ENCODE results near the gene MSRB3. TPM values are rescaled to one million over a fixed set of nuclear protein-coding genes. Genes with fewer than 3 reads are reported as not detected.

Gene MSRB3
- total and polyA plus RNA-seq, 10 of the 15 experiments (the other 5 are each of a cell fraction or from before 2014, with no cell fraction given): 0.07 to 2.7 (median 1.3) TPM

- TF ChIP-seq BCL3 (IDR thresholded peaks at IDR 0.05; ENCODE audit: borderline replicate concordance, insufficient read depth, low read depth, low read length, poor library complexity, severe bottlenecking) (no peak), TAF1 (IDR thresholded peaks at IDR 0.05; ENCODE audit: borderline replicate concordance, low read depth, low read length) (no peak), NFIC (IDR thresholded peaks at IDR 0.05; ENCODE audit: low read depth, low read length) (no peak), E4F1 (IDR thresholded peaks at IDR 0.05; ENCODE audit: borderline replicate concordance, partially characterized antibody) (no peak), CBFB (IDR thresholded peaks at IDR 0.05; ENCODE audit: low read depth) (no peak), CREM (IDR thresholded peaks at IDR 0.05; ENCODE audit: low read depth) (no peak), IRF5 (IDR thresholded peaks at IDR 0.05; ENCODE audit: borderline replicate concordance) (no peak), ZSCAN29 (IDR thresholded peaks at IDR 0.05) (no peak), CHD1 (IDR thresholded peaks at IDR 0.05; ENCODE audit: low read depth, low read length) (no peak), GATAD2B (conservative IDR thresholded peaks at IDR 0.05; ENCODE audit: low read depth) (no peak), TCF12 (IDR thresholded peaks at IDR 0.05; ENCODE audit: low read depth, low read length) (no peak)
Measured at GRCh38 chr12:65324551-65324950, 46.1 kb downstream of the MSRB3 start (continued).

All from GM12878 (cell line).